Measurements from ENCODE around the gene JPH3. TPM values are rescaled to one million over a fixed set of nuclear protein-coding genes. Genes with fewer than 3 reads are reported as not detected.
A peak's percentile ranks its signal among the peaks of the same experiment; 100 is the strongest.

Gene JPH3
- polyA plus RNA-seq, 1 donor (not counting 4 experiments of a cell fraction or from before 2014, with no cell fraction given) = not detected

GRCh38 chr16:87681981-87682570 lies 79.8 kb downstream of the JPH3 start:
- FAIRE-seq (no peak), DNase-seq (ENCODE audit: low read depth, low spot score) (no peak)
- H2AFZ ChIP-seq (ENCODE audit: control insufficient read depth, low read length) = no peak overlapping the region
- H3K36me3 ChIP-seq (ENCODE audit: control insufficient read depth in 2 of 2, extremely low read depth in 1 of 2, insufficient read depth in 2 of 2, low read length in 2 of 2) = no peaks in the 10 kb centered on the region
- H3K9me1 ChIP-seq (ENCODE audit: control insufficient read depth, extremely low read depth, insufficient read depth, low read length) = no peaks in the 10 kb centered on the region
- peaks cover 24% of the 10 kb centered on the region for H3K27me3 ChIP-seq (ENCODE audit: control insufficient read depth, extremely low read depth, insufficient read depth, low read length)
- H3K27ac ChIP-seq (ENCODE audit: control insufficient read depth, insufficient read depth, low read length) = no peak overlapping the region
- no peak for TF ChIP-seq EZH2 (IDR thresholded peaks at IDR 0.05; ENCODE audit: low read length)
- TF ChIP-seq, protein P1, sequence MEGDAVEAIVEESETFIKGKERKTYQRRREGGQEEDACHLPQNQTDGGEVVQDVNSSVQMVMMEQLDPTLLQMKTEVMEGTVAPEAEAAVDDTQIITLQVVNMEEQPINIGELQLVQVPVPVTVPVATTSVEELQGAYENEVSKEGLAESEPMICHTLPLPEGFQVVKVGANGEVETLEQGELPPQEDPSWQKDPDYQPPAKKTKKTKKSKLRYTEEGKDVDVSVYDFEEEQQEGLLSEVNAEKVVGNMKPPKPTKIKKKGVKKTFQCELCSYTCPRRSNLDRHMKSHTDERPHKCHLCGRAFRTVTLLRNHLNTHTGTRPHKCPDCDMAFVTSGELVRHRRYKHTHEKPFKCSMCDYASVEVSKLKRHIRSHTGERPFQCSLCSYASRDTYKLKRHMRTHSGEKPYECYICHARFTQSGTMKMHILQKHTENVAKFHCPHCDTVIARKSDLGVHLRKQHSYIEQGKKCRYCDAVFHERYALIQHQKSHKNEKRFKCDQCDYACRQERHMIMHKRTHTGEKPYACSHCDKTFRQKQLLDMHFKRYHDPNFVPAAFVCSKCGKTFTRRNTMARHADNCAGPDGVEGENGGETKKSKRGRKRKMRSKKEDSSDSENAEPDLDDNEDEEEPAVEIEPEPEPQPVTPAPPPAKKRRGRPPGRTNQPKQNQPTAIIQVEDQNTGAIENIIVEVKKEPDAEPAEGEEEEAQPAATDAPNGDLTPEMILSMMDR (optimal IDR thresholded peaks at IDR 0.05 in 1 of 3, IDR thresholded peaks at IDR 0.05 in 1 of 3, conservative IDR thresholded peaks at IDR 0.05 in 1 of 3; ENCODE audit: extremely low read depth in 1 of 3, insufficient read depth in 2 of 3, low read length in 3 of 3) = peak; percentile 45 to 74 (median 64)
- no peak overlapping the region for H3K9ac ChIP-seq (ENCODE audit: control insufficient read depth, extremely low read depth, insufficient read depth, low read length)
- no peaks in the 10 kb centered on the region for H3K79me2 ChIP-seq (ENCODE audit: control insufficient read depth, insufficient read depth, low read length)
- no peaks in the 10 kb centered on the region for H3K4me1 ChIP-seq (ENCODE audit: control insufficient read depth, extremely low read depth, insufficient read depth, low read length)
- dilution Hi-C loops (cut with MboI; ENCODE audit: extremely low pct_ligation_motif_present, low sequenced_read_pairs) = no loop called here
- no peak overlapping the region for H3K4me3 ChIP-seq (ENCODE audit: control insufficient read depth in 2 of 3, extremely low read depth in 1 of 3, insufficient read depth in 2 of 3, low read depth in 1 of 3, low read length in 3 of 3)
- H4K20me1 ChIP-seq (ENCODE audit: control insufficient read depth, extremely low read depth, insufficient read depth, low read length) = no peaks in the 10 kb centered on the region
- no peaks in the 10 kb centered on the region for H3K9me3 ChIP-seq (ENCODE audit: control insufficient read depth, low read depth, low read length)
- no peak overlapping the region for H3K4me2 ChIP-seq (ENCODE audit: control insufficient read depth, extremely low read depth, insufficient read depth, low read depth, low read length)

GRCh38 chr16:87682852-87683399 lies 80.6 kb downstream of the JPH3 start:
- FAIRE-seq (no peak), DNase-seq (ENCODE audit: low read depth, low spot score) (no peak)
- Histone ChIP-seq H3K27ac (ENCODE audit: control insufficient read depth, insufficient read depth, low read length) (no peak overlapping the region), H3K9ac (ENCODE audit: control insufficient read depth, extremely low read depth, insufficient read depth, low read length) (no peak overlapping the region), H2AFZ (ENCODE audit: control insufficient read depth, low read length) (no peak overlapping the region), H3K4me2 (ENCODE audit: control insufficient read depth, extremely low read depth, insufficient read depth, low read depth, low read length) (no peak overlapping the region), H3K4me1 (ENCODE audit: control insufficient read depth, extremely low read depth, insufficient read depth, low read length) (no peaks in the 10 kb centered on the region), H3K36me3 (ENCODE audit: control insufficient read depth in 2 of 2, extremely low read depth in 1 of 2, insufficient read depth in 2 of 2, low read length in 2 of 2) (no peaks in the 10 kb centered on the region), H4K20me1 (ENCODE audit: control insufficient read depth, extremely low read depth, insufficient read depth, low read length) (no peaks in the 10 kb centered on the region), H3K4me3 (ENCODE audit: control insufficient read depth in 2 of 3, extremely low read depth in 1 of 3, insufficient read depth in 2 of 3, low read depth in 1 of 3, low read length in 3 of 3) (no peak overlapping the region), H3K79me2 (ENCODE audit: control insufficient read depth, insufficient read depth, low read length) (no peaks in the 10 kb centered on the region), H3K9me3 (ENCODE audit: control insufficient read depth, low read depth, low read length) (no peaks in the 10 kb centered on the region), H3K27me3 (ENCODE audit: control insufficient read depth, extremely low read depth, insufficient read depth, low read length) (peaks cover 24% of the 10 kb centered on the region), H3K9me1 (ENCODE audit: control insufficient read depth, extremely low read depth, insufficient read depth, low read length) (no peaks in the 10 kb centered on the region)
- TF ChIP-seq, protein P1 (optimal IDR thresholded peaks at IDR 0.05 in 1 of 3, IDR thresholded peaks at IDR 0.05 in 1 of 3, conservative IDR thresholded peaks at IDR 0.05 in 1 of 3; ENCODE audit: extremely low read depth in 1 of 3, insufficient read depth in 2 of 3, low read length in 3 of 3) = no peak
- dilution Hi-C loops (cut with MboI; ENCODE audit: extremely low pct_ligation_motif_present, low sequenced_read_pairs) = no loop called here
